22Rv1 (cell line): Measurements from ENCODE around the gene CCS.

ENCODE experiments used
- H3K27ac ChIP-seq: fragments of 450-650 bp; 2 replicates; pipeline ENCODE4 v1.5.1; 2017
- ZFX ChIP-seq: fragments of 450-650 bp; IDR thresholded peaks from 2 replicates; pipeline ENCODE4 v1.6.1; 2017; ENCODE audit warnings: antibody characterized with exemption, borderline replicate concordance
- TF ChIP-seq, protein P1 (sequence below): fragments of 450-650 bp; IDR thresholded peaks from 2 replicates; pipeline ENCODE4 v1.5.1; 2017; ENCODE audit warnings: mild to moderate bottlenecking

The CCS gene

GRCh38 chr11:66646828-66647227 is 53.8 kb downstream of the CCS start:
- H3K27ac ChIP-seq: no peak overlapping the region
- TF ChIP-seq, protein P1, sequence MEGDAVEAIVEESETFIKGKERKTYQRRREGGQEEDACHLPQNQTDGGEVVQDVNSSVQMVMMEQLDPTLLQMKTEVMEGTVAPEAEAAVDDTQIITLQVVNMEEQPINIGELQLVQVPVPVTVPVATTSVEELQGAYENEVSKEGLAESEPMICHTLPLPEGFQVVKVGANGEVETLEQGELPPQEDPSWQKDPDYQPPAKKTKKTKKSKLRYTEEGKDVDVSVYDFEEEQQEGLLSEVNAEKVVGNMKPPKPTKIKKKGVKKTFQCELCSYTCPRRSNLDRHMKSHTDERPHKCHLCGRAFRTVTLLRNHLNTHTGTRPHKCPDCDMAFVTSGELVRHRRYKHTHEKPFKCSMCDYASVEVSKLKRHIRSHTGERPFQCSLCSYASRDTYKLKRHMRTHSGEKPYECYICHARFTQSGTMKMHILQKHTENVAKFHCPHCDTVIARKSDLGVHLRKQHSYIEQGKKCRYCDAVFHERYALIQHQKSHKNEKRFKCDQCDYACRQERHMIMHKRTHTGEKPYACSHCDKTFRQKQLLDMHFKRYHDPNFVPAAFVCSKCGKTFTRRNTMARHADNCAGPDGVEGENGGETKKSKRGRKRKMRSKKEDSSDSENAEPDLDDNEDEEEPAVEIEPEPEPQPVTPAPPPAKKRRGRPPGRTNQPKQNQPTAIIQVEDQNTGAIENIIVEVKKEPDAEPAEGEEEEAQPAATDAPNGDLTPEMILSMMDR: no peak
- no peak for TF ChIP-seq ZFX

- TF ChIP-seq, protein P1: no peak
- TF ChIP-seq ZFX: no peak
- no peak overlapping the region for H3K27ac ChIP-seq
Observed at GRCh38 chr11:66649903-66650302, 56.9 kb downstream of the CCS start.

DNA sequence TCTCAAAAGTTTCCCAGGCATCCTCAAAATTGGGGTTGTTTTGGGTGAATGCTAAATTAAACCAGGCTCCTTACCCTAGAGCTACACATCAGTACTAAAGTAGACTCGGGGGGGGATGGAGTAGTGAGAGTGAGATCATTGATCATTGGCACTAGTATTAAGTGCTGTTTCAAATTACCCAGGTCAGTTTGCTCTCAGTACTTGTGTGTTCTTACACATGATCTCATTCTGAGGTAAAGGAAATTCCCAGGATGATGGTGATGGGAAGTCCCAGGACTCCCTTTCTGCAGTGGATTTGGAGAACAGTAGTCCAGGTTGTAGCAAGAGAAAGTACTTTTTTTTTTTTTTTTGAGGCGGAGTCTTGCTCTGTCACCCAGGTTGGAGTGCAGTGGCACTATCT is 58.0 kb downstream of the CCS start:
- H3K27ac ChIP-seq: no peak overlapping the region
- no peak for TF ChIP-seq ZFX
- TF ChIP-seq, protein P1: no peak

- no peak overlapping the region; the same call in 1 of the 2 replicates for H3K27ac ChIP-seq
- TF ChIP-seq, protein P1: no peak
- TF ChIP-seq ZFX: no peak
Observed at GRCh38 chr11:66652651-66653050, 59.7 kb downstream of the CCS start.

DNA sequence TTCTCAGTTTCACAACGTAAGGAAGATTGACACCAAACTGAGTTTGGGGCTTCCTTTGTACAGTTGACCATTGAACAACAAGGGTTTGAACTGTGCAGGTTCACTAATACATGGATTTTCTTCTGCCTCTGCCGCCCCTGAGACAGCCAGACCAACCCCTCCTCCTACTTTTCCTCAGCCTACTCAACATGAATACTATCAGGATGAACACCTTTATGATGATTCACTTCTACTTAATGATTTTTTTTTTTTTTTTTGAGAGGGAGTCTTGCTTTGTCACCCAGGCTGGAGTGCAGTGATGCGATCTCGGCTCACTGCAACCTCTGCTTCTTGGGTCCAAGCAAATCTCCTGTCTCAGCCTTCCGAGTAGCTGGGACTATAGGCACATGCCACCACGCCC is 60.1 kb downstream of the CCS start:
- H3K27ac ChIP-seq: no peak overlapping the region
- no peak for TF ChIP-seq ZFX
- TF ChIP-seq, protein P1: no peak
